CD1c-positive myeloid dendritic cell (primary cell): ENCODE data around the gene VCAN.

Source experiments
- DNase-seq: peaks from one replicate; pipeline ENCODE4 v3.0.0-alpha.2; 2016; ENCODE audit errors: extremely low spot score

The VCAN gene

DNA sequence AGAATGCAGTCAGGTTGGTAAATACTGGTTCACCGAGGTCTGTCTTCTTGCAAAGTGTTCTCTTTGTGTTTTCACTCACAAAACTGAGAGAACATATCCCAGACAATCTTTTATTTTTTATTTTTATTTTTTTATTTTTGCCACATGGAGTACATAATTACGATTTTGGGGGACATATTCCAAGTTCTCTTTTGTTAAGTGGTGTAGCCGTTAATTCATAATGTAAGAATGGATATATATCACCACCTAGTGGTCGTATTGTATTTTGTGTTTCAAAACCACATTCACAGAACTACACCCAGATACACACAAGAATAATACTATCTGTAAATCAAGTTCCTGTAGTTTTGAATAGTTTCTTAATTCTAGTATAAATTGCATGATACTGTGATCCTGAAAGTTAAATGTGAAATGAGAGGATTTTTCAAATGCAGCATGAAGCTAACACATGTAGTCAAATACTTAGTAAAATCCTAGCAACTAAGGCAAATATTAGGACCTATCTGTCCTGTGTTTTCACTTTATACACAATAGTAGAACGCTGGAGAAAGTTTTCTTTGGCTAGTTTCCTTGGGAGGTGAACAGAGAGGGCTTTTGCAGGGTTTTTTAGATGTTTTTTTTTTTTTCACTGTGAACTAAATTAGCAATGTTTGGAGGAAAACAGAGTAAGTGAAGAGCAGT, 92.7 kb downstream of the VCAN start:
- DNase-seq: peak; percentile 68

DNA sequence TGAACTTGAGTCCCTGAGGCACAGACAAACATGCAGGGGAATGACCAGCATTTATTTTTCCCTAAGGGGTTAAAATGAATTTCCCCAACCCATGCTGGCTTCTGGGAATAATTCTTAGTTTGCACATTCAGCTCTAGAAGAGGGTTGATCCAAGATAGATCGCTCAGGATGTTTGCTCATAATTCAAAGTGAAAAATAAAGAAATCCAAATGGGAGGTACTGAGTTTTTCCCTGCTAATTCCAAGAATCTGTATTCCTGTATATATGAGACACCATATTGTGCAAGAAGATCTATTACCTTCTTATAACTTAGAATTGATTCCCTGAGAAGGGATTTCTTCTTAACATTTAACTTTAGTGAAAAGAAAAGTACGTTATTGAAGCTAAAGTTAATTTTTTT, 96.2 kb downstream of the VCAN start:
- DNase-seq: no peak

DNA sequence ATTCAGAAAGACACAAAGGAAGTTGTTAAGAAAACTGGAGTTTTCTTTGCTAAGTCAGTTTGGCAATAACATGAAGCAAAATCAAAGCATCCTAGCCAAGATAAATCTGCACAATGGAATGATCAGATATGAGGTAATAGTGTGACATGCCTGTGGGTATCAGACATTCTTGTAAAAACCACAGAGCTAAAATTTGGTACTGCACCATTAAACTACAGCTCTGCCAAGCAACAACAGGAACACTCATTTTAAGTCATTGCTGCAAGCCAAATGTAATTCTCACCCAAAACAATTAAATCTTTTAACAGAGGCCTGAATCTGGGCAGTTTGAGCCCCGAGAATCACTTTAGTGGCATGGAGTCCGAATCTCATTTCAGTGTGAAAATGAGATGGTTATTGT, 96.6 kb downstream of the VCAN start:
- no peak for DNase-seq

DNA sequence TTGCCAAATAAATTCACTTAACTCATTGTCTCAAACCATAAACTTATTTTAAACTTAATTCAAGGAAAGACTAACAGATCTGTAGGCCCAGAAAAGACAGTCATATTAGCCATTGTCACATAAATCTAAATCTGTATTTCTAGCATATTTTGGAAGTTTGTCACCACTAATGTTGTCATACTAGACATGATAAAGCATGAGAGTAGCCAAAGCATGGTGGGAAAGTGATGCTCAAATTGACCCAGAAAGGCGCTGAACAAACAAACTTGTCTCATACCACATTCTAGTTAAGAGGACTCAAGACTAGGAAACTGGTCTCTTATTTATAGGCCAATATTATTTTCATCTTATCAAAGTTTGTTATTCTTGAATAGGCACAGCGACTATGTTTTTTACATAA, 99.4 kb downstream of the VCAN start:
- no peak for DNase-seq

DNA sequence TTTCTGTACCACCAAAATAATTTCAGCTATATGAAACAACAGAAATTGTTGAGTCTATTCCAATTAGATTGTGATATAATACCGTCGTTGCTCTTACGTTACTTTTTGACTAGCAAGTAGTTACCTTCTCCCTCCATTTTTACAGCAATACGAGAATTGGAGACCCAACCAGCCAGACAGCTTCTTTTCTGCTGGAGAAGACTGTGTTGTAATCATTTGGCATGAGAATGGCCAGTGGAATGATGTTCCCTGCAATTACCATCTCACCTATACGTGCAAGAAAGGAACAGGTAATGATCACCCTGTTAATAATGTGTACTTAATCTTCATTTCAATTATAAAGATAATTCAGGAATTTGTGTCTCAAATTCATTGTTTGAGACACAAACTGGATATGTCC, 100.7 kb downstream of the VCAN start:
- DNase-seq: no peak

DNA sequence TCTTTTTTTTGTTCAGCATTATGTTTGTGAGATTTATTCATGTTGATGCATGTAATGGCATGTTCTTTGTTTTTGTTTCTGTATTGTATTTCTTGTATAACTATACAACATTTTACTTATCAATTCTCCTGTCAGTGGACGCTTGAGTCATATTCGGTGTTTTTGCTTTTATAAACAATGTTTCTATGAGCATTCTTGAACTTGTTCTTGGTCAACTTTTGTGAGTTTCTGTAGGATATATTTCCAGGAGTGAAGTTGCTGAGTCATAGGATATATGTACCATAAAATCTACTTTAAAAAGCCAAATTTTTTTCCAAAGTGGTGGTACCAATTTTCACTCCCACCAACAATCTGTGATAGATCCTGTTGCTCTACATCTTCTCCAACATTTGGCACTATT, 104.8 kb downstream of the VCAN start:
- no peak for DNase-seq

DNA sequence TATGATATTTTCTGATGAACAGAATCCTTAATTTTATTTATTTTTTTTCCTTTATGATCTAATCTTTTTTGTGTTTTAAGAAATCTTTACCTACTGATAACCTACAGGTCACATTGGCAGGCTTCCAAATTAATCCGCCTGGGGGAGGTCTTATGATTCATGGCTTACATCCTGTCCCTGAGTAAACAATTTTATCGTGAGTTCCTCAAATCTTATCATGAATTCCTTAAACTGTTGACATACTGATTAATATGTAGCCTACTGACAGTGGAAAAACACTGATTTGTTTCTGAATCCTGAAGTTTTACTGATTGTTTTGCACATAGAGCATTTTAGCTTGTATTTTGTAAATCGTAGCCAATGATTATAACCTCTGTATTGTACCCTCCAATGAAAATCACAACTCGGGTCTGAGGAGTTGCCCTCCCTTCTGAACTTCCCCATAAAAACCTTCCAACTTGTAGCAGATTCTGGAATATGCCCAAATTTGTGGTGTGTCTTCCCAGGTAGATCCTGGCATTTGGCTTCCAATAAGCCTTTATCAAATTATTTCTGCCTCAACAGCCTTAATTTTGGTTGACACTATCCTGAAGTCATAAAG, 105.6 kb downstream of the VCAN start:
- peak; percentile 44 for DNase-seq

DNA sequence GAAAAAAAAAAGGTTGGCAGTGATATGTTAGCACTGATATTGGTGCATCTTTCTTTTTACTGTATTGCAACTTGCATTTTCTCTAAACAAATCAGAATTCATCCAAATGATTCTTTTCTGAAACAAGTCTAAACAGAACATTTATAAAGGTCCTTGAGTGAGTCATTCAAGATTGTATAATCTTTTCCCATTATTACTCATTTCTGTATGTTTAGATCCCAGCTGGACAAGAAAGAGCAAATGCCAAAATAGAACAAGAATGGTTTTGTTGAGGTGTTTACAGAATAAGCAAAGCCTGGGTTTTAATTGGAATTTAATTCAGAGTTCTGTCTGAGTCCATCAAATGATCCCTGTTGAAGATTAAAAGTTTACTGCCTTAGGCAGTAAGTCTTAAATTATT, 112.3 kb downstream of the VCAN start:
- DNase-seq: no peak

DNA sequence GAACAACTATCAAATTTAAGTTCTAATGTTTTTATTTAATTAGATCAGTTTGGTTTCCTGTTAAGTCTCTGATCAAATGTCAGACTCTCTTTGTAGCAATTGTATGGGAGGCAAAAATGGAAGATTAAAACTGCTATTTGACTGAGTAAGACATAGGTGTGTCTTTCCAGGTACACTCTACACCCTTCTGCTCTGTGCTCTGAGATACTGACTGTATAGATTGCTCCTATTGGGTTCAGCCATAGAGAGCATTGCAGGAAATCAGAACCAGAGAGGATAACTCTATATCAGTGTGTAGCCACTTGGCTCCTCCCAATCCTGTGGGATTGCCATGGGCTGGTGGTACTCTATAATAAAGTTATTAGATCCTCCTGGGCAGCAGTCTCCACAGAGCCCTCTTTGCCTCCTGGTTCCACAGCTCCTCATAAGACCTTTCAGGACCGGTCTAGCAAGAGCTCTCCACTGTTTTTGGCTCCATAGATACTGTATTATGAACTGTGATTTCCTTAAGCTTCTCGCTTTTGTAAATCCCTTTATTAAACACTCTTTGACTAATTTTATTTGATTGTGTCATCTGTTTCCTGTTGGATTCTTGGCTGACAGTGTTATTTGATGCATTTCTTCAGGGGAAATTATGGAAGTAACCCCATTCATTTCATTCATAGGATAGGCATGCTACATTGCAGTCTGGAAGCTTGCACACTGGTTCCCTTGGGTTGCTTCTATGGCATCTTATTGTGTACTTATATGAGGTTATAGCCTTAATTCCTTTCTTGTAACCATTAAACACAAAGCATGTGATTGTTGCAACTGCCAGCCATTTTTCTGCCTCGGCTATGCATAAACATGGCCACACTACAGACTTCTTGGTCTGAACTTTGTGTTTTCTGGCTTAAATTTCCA, 115.6 kb downstream of the VCAN start:
- no peak for DNase-seq

DNA sequence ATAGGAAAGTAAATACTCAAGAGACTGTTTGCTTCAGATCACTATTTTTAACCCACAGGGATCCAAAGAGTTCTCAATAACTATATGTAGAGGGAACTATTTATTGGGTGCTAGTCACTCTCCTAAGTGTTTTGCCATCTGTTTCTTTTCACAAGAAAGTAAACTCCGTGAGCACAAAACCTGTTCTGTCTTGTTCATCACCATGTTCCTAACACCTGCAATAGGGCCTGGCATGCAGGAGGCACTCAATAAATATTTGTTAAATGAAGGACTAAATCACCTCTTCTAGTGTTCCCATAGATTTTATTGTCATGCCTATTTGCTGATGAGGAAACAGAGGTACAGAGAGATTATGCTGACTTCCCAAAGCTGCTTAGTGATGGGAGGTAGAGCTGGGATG, 118.2 kb downstream of the VCAN start:
- DNase-seq: no peak

DNA sequence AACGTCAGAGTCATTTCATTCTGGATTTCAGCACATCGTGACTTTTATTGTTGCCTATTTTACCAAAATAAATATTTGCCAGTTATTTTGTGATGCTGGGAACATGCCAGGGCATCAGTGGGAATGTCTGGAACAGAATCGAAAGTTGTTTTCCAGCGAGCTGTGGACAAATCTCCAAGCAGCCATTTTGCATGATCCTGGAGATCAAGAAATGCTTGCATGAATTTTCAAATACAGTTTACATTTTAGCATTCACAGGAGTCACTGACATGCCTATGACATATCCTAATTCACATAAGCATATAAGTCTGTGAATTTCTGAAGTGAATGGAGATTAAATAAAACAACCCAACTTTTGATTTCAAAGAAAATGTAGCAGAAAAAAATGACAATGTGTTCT, 119.4 kb downstream of the VCAN start:
- no peak for DNase-seq

DNA sequence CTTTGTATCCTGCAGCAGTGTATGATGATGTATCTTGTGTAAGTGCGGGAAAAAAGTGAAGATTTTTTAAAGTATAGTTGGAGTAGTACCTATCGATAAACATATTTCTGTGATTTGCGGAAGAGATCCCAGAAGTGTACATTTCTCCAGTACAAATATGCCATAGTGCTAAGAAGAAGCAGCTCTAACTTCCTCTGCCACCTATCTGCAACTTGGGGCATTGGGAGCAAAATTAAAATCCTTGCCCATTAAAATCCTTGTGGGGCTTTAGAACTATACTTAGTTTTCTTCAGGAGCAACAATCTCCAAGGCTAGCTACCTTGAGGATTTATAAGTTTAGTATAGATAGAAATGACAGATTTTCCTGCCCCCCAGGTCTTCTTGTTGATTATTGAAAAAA, 123.7 kb downstream of the VCAN start:
- no peak for DNase-seq

DNA sequence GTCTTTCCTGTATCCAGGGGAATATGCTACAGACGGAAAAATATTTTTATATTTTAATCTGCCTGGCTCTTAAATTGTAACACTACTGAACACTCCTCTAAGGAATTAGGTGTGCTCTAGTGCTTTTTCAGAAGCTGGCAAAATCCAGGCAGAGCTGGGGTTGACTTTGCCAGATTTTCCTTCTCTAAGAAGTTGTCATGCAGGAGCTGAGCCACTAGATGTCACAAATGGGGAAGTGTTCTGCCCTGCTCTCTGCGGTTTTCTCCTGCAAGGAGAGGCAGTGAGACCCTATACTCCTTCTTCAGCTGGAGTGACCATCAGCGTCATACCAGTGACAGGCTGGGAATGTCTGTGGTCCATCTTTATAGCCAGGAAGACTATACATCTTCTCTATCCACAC, 136.6 kb downstream of the VCAN start:
- peak; percentile 31 for DNase-seq

DNA sequence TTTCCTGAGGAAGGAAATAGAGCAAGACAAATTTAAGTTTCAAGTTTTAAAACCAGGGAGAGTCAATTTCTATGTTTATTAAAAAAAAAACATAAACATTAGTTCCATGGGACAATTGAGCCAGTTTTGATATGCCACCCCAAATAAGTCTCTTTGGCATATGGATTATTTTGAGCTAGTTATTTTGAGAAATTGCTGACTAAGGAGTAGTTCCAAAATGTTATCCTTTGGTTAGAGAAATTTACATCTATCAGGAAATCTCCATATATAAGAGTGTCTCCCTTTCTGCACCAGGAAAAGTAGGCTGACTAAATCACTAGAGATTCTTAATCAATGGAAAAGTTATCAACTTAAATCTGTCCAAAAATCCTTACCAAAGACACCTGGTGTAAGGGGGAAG, 143.3 kb downstream of the VCAN start:
- no peak for DNase-seq

DNA sequence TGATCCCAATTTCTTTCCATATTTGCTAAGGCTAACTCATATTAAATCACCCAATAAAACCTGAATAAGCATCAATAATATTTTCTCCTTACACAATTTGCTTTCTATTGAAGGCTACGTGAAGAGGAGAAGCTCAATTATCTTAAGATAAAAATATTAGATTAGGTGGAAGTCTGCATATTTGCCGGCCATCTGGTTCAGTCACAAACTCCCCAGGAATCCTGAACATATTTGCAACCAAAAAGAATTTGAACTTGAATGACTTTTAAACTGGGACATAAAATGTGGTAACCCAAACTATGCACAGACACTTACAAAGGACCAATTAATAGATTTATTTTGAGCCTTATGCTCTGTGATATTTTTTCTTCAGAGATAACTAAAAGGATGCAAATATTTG, 156.8 kb downstream of the VCAN start:
- no peak for DNase-seq
